ENCODE measurements around the gene HMSD.

DNA sequence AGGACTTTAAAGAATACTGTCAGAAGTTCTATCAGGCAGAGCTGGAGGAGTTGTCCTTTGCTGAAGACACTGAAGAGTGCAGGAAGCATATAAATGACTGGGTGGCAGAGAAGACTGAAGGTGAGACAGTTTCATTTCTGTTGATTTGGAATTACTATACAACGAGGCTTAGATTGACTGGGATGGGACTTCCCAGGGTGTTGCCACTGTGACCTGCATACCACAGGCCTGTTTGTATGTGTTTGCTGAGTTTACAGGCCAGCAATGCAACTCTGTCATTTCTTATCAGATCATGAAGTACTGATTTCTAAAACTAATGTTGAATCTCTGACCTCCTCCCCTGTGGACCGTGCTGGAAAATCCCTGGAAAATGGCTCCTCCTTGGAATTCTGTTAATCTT lies 32.6 kb downstream of the HMSD start:
- TF ChIP-seq, protein P1, sequence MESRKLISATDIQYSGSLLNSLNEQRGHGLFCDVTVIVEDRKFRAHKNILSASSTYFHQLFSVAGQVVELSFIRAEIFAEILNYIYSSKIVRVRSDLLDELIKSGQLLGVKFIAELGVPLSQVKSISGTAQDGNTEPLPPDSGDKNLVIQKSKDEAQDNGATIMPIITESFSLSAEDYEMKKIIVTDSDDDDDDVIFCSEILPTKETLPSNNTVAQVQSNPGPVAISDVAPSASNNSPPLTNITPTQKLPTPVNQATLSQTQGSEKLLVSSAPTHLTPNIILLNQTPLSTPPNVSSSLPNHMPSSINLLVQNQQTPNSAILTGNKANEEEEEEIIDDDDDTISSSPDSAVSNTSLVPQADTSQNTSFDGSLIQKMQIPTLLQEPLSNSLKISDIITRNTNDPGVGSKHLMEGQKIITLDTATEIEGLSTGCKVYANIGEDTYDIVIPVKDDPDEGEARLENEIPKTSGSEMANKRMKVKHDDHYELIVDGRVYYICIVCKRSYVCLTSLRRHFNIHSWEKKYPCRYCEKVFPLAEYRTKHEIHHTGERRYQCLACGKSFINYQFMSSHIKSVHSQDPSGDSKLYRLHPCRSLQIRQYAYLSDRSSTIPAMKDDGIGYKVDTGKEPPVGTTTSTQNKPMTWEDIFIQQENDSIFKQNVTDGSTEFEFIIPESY (IDR thresholded peaks at IDR 0.05; ENCODE audit: borderline replicate concordance, low read depth) = no peak
- TF ChIP-seq GABPA (IDR thresholded peaks at IDR 0.05; ENCODE audit: low read depth) = no peak
